Stimulated activated effector memory CD8-positive, alpha-beta T cell treated with anti-CD3 and anti-CD28 coated beads, Interleukin-12 subunit alpha, Interleukin-12 subunit beta, amount 100 ng/mL, for 72 hours (primary cell): ENCODE data around the gene SFTPA1.
A peak's percentile ranks its signal among the peaks of the same experiment; 100 is the strongest.
"Not testable (repeated sequence)": the region's sequence is repeated elsewhere in the genome, so short reads cannot be mapped to it uniquely, and the experiment has no call there.

Experiments
- ATAC-seq: fragments of 150-1000 bp; cut with Tn5 transposase; 2 replicates; pipeline ENCODE4 v1.10.0; 2021
- DNase-seq, 2 donors: peaks; one replicate each; pipeline ENCODE4 v3.0.0; 2021 to 2022; ENCODE audit warnings: low spot score in 2 of 2
- H3K27ac Mint-ChIP-seq: one replicate; pipeline ENCODE4 v1.8.0; 2022; ENCODE audit warnings: mild to moderate bottlenecking, mixed read lengths
- H3K36me3 Mint-ChIP-seq: one replicate; pipeline ENCODE4 v1.8.0; 2022; ENCODE audit warnings: mild to moderate bottlenecking, mixed read lengths
- H3K4me1 Mint-ChIP-seq: one replicate; pipeline ENCODE4 v1.8.0; 2022; ENCODE audit warnings: mixed read lengths
- H3K4me3 Mint-ChIP-seq: one replicate; pipeline ENCODE4 v1.8.0; 2022; ENCODE audit warnings: mild to moderate bottlenecking, mixed read lengths
- H3K9me3 Mint-ChIP-seq: one replicate; pipeline ENCODE4 v1.8.0; 2022; ENCODE audit warnings: mixed read lengths

Gene SFTPA1

GRCh38 chr10:79638318-79638717 lies 27.6 kb downstream of the SFTPA1 start:
- no peaks in the 10 kb centered on the region for H3K9me3 Mint-ChIP-seq
- no peaks in the 10 kb centered on the region for H3K36me3 Mint-ChIP-seq
- no peak overlapping the region for H3K4me3 Mint-ChIP-seq
- no peaks in the 10 kb centered on the region for H3K4me1 Mint-ChIP-seq
- ATAC-seq: peak; percentile 46
- no peak overlapping the region for H3K27ac Mint-ChIP-seq
- DNase-seq: no peak

- H3K36me3 Mint-ChIP-seq, H3K4me1 Mint-ChIP-seq, ATAC-seq, H3K4me3 Mint-ChIP-seq, H3K27ac Mint-ChIP-seq, DNase-seq, H3K9me3 Mint-ChIP-seq: not testable (repeated sequence)
These were observed 42.0 kb downstream of the SFTPA1 start for GRCh38 chr10:79652695-79653094.

- not testable (repeated sequence) for ATAC-seq, H3K9me3 Mint-ChIP-seq, H3K27ac Mint-ChIP-seq, H3K4me1 Mint-ChIP-seq, H3K4me3 Mint-ChIP-seq, H3K36me3 Mint-ChIP-seq, DNase-seq
These were observed 52.5 kb downstream of the SFTPA1 start for GRCh38 chr10:79663287-79663686.

- H3K4me1 Mint-ChIP-seq, ATAC-seq, H3K4me3 Mint-ChIP-seq, H3K36me3 Mint-ChIP-seq, DNase-seq, H3K27ac Mint-ChIP-seq, H3K9me3 Mint-ChIP-seq: not testable (repeated sequence)
These were observed 53.9 kb downstream of the SFTPA1 start for GRCh38 chr10:79664686-79665085.
